DMS153 treated with DMSO at 0.1 percent for 48 hours (cell line): ENCODE measurements around the gene DGKI.

Source experiments
- DNase-seq: peaks from one replicate; lab custom pipeline; 2025; ENCODE audit not compliant: unreplicated experiment; lab: John Stamatoyannopoulos, UW

Gene DGKI

DNA sequence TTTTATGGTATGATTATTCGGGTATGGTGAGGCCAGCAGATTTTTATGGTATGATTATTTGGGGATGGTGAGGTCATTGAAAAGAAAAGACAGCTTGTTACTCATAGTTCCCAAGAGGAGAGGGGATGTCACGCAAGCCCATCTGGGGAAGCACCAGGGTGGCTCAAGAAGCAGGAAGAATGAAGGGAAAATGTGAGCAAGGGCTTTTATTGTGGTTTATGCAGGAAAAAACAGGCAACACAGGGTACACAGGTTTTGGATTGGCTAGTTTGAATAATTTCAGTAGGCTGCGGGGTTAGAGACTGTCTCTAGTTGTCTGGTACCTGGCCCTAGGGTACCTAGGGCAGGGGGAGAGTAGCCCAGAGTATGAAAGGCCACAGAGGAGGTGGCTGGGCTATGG lies 26.8 kb upstream of the DGKI start:
- no peak for DNase-seq

DNA sequence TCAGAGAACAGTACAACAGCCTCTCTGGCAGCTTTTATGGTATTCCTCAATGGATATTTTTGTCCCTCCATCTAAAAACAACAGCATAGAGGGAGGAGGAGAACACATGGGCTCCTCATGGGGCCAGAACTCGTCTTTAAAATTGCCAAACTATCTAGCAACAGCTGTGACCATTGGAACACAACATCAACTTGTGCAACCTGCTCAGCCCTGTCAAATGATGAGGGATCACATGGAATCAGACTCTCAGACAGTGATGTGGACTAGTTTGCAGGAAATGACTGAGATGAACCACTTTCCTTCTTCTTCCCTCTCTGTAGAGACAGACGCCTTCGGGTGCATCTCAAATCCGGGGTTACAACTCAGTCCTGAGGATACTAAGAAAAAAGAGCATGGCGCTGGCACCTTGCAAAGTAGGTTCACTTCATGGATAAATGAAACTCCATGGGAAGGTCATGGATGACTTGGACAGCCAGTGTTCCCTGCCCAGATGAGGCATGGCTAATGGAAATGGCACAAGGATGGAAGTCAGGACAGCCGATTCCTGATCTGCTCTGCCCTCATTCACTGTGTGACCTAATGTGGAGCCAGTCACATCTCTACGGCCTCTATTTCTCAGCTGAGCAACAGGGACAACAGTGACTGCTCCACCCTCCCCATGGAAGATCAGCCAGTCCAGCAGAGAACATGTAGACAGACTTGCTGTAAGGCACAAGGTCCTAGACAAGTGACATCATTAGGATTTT lies 24.6 kb upstream of the DGKI start:
- no peak for DNase-seq

DNA sequence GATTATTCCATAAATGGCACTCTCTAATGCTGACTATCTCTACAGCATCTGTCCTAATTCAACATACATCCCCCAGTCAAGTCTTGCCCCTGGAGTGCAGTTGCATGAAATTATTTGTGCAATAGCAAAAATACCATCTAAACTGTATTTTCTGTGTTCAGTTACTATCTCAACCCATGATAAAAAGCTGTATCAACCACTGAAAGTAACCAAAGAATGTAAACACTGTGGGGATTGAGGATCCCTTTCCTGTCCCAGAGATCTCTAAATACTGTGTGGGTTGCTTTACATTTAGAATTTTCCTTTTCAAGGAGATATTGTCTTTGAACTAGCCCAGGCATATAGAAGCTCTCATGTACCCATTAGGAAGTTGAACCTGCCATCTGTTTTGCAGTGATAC lies 23.9 kb upstream of the DGKI start:
- no peak for DNase-seq

DNA sequence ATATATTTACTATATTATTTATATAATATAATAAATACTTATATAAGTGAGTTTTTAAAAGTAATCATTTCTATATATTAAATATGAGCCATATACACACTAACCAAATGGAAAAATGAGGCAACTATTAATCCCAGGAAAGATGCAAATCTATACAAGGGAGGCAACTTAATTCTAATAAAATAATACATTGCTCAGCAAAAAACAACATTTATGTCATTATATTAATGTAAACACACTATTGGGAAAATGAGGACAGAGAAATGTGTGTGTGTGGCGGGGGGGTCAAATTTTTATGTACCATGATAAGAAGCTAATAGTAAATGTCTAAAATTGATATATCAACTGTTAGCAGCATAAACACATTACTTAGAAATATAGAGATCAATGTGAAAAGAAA lies 23.3 kb upstream of the DGKI start:
- DNase-seq, result no peak

DNA sequence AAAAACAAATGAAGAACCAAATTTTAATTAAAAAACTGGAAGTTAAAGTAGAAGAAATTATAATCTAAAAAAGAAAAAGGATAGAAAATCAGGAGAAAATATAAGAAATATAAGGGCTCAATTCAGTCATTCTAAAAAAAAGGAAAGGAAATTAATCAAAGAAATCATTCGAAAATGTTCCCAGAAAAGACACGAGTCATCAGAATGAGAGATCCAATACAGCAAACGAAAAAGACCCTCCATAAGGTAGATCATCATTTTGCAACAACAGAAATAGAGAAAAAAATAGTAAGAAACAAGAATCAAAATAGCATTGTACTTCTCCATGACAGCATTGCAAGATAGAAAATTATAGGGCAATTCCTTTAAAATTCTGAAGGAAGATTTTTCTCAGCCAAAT lies 22.5 kb upstream of the DGKI start:
- no peak for DNase-seq

DNA sequence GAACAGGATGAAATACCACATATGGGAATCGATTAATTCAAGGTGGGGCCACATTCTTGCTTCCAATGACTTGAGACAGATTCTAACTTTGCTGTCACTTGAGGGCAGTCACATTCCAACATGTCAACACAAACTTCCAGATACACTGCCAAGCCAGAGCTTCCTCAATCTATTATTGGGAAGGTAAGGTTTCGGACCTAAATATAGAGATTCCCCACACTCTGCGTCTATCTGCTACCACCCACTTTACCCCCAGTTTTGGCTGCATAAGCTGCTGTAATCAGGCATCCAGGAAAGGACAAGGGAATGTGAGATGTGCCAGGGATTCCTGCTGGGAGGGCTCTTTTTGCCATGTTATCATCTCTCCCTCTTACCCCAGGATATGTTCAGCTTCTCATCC lies 20.5 kb upstream of the DGKI start:
- no peak for DNase-seq

DNA sequence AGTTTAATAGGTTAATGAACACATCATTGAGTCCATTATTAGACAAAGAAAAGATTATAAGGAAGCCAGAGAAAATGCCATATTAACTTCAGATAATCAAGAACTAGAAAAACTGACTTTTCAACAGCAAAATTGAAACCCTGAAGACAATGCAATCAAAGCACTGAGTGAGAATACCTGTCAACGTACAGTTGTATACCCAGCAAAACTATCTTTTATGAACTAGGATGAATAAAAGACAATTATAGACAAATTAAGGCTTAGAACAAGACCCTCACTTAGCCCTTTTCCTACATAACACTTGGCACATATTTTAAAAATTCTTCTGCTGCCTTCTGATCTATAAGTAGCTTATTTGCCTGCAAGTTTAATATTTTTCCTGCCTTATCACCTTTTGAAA lies 19.0 kb upstream of the DGKI start:
- DNase-seq, result no peak

DNA sequence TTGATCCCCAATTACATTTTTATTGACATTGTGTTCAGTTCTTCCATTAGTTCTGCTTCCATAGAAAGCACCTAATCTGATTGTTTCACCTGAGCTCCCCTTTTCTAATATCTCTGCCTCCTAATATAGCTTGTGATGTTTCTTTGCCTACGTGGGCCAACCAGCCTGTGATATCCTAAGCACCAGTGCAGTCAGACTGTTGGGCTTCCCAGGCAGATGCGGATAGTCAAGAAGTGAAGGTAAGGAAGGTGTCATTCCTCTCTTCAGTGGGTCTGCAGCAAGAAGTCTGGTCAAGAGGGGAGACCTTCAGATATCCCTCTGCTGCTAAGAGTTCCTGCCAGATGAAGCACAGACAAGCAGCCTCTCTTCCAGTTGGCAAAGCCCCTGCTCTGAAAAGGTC lies 16.2 kb upstream of the DGKI start:
- no peak for DNase-seq

DNA sequence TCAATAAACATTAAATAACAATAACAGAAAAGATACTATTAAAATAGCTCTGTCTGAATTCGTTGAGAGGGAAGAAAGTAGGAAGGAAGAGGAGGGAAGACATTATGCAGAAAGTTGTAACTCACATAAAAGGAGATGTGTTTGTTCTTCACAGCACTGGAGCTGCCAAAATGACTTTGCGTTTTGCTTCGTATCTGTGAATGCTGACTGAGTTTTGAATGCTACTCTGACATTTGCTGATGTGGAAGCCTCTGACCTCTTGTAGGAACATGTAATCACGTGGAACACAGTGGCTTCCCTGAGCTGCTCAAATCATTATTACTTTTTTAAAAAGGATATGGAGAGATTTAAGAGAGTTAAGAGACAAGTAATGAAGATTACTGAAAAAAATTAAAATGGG lies 15.6 kb upstream of the DGKI start:
- no peak for DNase-seq

DNA sequence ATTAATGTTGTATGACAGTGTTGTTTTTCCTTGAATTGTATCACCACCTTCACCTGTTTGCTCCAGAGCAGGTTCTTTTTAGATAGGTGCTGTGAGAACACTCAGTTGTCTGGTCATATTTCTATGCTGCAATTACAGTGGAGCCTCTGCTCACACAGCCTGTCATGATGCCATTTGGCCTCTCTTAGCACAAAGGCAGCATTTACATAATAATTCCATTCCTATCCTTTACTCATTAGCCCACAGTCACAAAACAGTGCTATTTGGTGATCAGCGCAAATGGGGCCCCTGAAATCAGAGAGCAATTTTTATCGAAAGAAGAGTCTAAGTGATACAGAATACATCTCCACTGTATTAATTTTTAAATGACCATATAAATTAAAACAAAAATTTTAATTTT lies 13.8 kb upstream of the DGKI start:
- DNase-seq, result no peak

DNA sequence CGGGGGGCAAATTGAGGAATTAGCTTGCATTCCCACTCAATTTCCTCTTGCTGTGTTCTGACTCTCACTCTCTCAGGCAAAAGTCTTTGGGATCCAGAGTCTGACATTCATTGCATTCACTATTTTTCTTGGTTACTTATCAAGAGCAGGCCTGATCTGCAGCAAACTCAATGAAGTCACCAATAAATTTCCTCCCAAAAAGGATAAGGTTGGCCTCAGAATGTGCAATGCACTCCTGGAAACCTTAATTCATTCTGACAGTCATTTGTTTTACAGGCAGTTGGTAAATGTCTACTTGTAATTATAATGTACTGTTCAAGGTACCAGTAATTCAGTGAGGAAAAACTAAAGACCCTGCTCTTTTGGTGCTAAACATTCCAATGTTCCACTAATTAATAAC lies 6.3 kb upstream of the DGKI start:
- no peak for DNase-seq

DNA sequence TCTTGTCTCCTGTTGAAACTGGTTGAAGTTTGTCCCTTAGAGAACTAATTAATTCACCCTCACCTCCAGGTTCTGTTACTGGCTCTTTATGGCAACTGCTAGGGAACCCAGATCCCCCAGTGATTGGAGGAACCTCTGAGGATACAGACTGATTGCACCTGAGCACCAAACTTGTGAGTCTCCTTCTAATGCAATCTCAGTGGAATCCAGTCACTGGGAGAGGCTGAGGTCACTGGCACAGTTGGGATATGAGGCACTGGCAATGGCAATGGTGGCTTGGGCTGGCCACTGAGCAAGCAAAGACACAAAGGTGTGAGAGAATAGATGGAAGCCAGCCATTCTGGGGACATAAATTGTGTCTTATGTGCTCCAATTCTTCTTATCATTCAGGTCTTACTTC lies 5.3 kb upstream of the DGKI start:
- no peak for DNase-seq

DNA sequence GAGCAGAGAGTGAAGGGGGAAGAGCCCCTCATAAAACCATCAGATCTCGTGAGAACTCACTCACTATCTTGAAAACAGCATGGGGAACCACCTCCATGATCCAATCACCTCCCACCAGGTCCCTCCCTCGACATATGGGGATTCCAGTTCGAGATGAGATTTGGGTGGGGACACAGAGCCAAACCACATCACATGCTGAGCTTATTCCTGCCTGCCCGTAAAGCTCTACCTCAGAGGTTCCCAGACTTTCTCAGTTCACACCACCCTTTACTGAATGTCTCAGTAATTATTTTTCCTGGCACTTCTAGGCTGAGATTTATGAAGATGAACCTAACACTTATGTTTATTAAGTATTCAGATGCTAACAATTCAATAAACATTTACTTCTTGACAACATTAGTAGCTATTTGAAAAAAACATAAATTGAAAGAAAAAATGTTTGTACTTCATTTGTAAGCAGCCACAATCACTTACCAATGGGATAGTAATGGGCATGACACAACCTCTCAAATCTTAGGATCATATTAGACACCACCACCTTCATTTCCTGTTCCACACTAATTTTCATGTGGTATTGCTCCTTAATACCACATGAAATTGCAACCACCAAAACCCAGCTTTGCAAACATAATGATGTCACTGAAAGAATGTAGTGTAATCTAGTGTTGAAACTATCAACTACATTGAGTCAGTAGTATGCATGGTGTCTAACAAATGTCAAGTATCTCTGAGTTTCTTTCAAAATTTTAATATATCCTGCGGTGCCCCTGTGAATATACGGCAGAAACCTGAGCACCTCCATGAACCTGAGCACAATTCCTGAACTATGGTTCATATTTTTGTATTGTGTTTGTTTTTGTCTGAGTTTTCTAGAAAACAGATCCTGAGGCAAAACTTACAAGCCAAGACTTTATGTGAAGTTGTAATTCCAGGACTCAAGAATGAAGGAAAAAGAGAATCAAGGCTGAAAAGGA lies 4.5 kb upstream of the DGKI start:
- no peak for DNase-seq

DNA sequence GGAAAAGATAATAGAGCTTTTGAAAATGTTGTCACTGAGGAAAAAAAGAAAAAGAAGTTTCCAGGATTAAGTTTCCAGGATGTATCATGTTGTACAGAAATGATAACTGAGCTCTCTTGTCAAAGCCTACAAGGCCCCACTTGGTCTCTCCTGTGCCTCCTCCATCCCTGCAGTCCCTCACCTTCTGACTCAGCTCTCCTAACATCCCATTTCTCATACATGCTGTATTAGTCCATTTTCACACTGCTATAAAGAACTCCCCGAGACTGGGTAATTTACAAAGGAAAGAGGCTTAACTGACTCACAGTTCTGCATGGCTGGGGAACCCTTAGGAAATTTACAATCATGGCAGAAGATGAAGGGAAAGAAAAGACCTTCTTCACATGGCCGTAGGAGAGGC lies 3.8 kb upstream of the DGKI start:
- DNase-seq, result no peak

DNA sequence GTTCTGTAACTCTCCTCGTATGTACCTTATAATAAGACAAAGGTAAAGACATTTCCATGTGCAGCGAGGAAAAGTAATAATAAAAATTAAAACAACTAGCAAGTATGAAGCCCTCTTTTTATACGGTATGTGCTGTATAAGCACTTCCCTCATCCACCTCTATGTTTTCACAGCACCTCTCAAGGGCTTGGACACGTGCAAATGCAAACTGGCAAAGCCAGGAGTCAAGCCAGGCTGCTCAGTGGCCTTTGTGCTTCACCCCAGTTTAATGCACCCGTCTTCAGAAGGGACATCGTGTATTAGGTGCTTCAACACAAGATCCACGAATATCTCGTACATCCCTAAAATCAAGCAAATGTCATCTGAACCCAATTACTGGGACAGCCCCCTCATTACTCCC lies 1.3 kb upstream of the DGKI start:
- no peak for DNase-seq

DNA sequence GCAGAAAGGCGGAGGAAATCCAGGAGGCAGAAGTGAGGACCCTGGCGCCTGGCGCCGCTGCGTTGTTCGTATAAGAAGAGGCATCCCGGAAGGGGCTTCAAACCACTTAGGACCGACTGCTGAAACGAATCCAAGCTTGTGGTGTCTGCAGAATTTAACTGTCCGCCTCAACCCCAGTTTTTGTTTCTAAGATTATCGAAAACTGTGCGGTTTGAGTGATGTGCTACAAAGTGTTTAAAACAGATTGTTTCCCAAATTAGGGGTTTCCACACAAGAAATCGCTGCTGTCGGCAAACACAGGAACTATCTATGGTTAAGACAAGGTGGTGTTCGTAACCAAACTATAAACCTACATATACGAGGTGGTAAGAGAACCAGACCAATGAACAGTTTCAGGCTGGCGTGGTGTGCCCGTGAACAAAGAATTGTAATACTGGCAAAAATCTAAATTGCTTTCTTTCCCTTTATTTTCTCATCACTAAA lies 835 bp upstream of the DGKI start:
- DNase-seq, result no peak

DNA sequence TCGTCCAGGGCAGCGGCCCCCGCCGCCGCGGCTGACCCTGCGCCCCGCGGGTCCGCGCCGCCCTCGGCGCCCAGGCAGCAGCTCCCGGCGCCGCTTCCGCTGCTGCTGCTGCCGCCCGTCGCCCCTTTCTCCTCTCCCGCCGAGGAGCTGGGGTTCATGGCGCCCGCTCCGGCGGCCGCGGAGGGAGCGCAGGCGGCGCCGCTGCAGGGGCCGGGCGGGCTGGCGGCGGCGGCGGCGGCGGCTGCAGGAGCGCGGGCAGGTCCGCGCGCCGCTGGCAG lies 286 bp downstream of the DGKI start:
- no peak for DNase-seq

DNA sequence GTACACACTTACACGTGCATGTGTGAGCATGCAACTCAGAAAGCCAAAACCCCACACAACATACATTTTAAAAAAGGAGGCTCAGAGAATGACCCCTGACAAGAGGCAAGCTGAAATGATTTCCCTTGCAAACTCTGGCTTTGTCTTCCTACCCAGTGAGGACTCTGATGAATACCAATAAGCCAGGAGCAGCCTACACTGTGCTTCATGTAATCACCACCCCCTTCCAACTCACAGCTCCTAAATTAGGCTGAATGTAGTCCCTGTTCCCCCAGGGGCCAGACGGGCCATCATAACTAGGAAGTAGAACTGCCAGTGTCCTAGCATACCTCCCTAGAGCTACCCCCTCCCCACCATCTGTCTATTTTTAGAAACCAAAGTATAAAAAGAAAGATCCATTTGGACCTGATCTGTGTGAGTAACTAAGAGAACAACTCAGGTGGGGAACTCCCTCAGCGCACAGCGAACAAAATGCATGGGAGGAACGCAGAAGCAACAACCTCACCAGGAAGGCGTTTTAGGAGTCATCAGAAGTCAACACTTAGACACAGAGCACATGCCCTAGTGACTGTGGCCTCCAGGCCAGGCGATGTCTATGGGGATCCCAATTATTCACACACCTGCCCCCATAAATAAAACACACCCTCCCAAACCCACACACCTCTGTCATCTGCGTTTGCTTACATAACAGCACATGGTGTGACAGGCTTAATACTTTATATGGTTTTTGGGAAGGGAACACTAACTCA lies 1.9 kb downstream of the DGKI start:
- DNase-seq, result no peak

DNA sequence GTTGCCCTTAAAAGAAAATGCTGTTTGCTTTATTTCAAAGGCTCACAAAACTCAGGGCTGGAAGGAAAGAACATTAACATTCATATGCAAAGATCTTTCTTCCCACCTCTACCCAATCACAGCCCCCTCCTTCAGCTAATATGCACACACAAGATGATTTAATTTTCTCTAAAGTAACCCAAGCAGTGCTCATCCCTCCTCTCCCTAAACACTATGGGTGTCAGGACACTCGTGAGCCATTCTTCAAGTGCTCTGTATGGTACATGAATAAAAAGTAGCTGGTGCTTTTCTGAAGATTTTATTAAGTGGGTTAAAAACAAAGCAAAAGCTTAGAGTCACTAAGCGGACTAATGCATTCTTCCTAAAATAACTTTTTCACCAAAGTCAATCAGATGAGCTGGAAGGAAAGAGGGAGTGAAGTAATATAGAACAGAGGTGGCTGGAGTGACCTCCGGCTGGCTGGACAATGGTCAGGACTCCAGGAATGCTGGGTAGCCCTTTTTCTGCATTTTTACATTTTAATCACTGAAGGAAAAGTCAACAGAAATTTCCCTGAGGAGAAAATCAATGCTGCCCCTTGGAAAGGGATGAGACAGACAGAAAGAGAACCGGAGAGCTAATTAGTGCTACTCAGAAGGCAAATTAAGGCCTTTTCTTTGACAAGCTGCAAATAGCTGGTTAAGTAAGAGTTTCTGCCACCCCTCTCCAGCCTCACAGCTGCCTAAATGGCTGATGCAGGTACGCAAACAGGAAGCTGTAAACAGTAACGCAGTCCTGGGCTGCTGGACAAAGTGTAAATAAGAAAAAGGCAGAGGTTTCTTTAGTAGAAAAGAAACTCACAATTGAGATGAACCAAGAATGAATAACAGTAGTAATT lies 6.6 kb downstream of the DGKI start:
- no peak for DNase-seq

DNA sequence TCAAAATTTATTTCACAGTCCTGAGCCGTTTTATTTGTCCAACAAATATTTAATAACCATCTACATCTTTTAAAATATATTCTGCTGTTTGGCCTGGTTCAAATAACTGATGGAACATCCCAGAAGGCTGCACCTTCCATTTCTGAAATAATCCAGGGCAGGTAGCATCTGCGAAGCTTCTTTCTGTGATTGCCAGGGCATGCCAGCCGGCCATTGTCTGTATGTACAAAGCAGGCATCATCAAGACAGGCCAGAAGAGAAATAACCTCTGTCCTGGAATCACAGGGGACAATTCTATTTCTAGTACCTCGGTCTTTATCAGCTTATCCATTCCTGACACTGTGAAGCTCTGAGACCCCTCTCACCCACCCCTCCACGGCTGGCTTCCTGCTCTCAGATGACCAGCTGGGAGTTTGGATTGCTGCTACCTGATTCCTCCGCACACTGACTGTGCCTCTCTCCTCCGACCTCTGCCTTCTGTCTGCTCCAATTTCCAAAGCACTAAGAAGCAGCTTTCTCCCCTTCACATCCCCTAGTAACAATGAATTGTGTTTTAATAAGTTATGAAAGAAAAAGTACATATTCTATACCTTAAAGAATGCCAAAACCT lies 8.0 kb downstream of the DGKI start:
- DNase-seq, result no peak
